ENCODE data around the gene IZUMO2.

- TF ChIP-seq, protein P1, sequence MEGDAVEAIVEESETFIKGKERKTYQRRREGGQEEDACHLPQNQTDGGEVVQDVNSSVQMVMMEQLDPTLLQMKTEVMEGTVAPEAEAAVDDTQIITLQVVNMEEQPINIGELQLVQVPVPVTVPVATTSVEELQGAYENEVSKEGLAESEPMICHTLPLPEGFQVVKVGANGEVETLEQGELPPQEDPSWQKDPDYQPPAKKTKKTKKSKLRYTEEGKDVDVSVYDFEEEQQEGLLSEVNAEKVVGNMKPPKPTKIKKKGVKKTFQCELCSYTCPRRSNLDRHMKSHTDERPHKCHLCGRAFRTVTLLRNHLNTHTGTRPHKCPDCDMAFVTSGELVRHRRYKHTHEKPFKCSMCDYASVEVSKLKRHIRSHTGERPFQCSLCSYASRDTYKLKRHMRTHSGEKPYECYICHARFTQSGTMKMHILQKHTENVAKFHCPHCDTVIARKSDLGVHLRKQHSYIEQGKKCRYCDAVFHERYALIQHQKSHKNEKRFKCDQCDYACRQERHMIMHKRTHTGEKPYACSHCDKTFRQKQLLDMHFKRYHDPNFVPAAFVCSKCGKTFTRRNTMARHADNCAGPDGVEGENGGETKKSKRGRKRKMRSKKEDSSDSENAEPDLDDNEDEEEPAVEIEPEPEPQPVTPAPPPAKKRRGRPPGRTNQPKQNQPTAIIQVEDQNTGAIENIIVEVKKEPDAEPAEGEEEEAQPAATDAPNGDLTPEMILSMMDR (optimal IDR thresholded peaks at IDR 0.05 in 1 of 3, IDR thresholded peaks at IDR 0.05 in 1 of 3, conservative IDR thresholded peaks at IDR 0.05 in 1 of 3; ENCODE audit: extremely low read depth in 1 of 3, insufficient read depth in 2 of 3, low read length in 3 of 3) = no peak
- no peak for TF ChIP-seq EZH2 (IDR thresholded peaks at IDR 0.05; ENCODE audit: low read length)
These were observed 4.2 kb upstream of the IZUMO2 start for GRCh38 chr19:50167314-50167721.

Measured in keratinocyte (primary cell).